Glutamatergic neuron (in vitro differentiated cells): Measurements from ENCODE around the gene LSM14B. TPM values are rescaled to one million over a fixed set of nuclear protein-coding genes. Genes with fewer than 3 reads are reported as not detected.
A peak's percentile ranks its signal among the peaks of the same experiment; 100 is the strongest.

ENCODE experiments used
- DNase-seq: peaks from one replicate; pipeline ENCODE4 v3.0.0; 2022
- H3K27ac Mint-ChIP-seq: one replicate; pipeline ENCODE4 v1.8.0; 2020; ENCODE audit warnings: mild to moderate bottlenecking, mixed read lengths, inconsistent platforms; ENCODE audit not compliant: unreplicated experiment
- H3K27me3 Mint-ChIP-seq: one replicate; pipeline ENCODE4 v1.8.0; 2020; ENCODE audit warnings: mild to moderate bottlenecking, moderate library complexity, mixed read lengths, inconsistent platforms; ENCODE audit not compliant: unreplicated experiment
- H3K36me3 Mint-ChIP-seq: one replicate; pipeline ENCODE4 v1.8.0; 2020; ENCODE audit warnings: mild to moderate bottlenecking, mixed read lengths, inconsistent platforms; ENCODE audit not compliant: unreplicated experiment
- H3K4me1 Mint-ChIP-seq: one replicate; pipeline ENCODE4 v1.8.0; 2020; ENCODE audit warnings: mild to moderate bottlenecking, low read depth, mixed read lengths, inconsistent platforms; ENCODE audit not compliant: unreplicated experiment
- H3K4me3 Mint-ChIP-seq: one replicate; pipeline ENCODE4 v1.8.0; 2020; ENCODE audit warnings: mild to moderate bottlenecking, mixed read lengths, inconsistent platforms; ENCODE audit not compliant: unreplicated experiment
- H3K9me3 Mint-ChIP-seq: one replicate; pipeline ENCODE4 v1.8.0; 2020; ENCODE audit warnings: mild to moderate bottlenecking, moderate library complexity, mixed read lengths, inconsistent platforms; ENCODE audit not compliant: unreplicated experiment
- CTCF ChIP-seq: fragments of 200-600 bp; sonication (generic); IDR thresholded peaks from one replicate; pipeline ENCODE4 v1.5.0; 2021; ENCODE audit not compliant: partially characterized antibody, unreplicated experiment
- total RNA-seq: library from RNA; stranded (reverse); fragmentation: NEBNext Ultra II Directional; extraction: Animal tissue kit (Norgen Biotek cat#: 25700); gene quantifications from one replicate; pipeline ENCODE4 v1.2.1, GENCODE V29; 2021; ENCODE audit not compliant: unreplicated experiment

LSM14B gene
- total RNA-seq, 1 donor from 2014 or later = 73.6 TPM

- Mint-ChIP-seq H3K27me3 (peaks cover 5% of the 10 kb centered on the region), H3K27ac (no peak overlapping the region), H3K9me3 (peaks cover 4% of the 10 kb centered on the region), H3K4me1 (peaks cover 23% of the 10 kb centered on the region), H3K36me3 (no peaks in the 10 kb centered on the region), H3K4me3 (no peak overlapping the region)
- DNase-seq = no peak
- TF ChIP-seq CTCF = no peak
Measured at GRCh38 chr20:62126141-62126540, 3.9 kb downstream of the LSM14B start.

GRCh38 chr20:62127799-62128198, 5.5 kb downstream of the LSM14B start:
- Mint-ChIP-seq H3K36me3 (peaks cover 6% of the 10 kb centered on the region), H3K4me3 (peak overlapping the region; percentile 36), H3K27ac (peak overlapping the region; percentile 56), H3K27me3 (peaks cover 9% of the 10 kb centered on the region), H3K9me3 (peaks cover 7% of the 10 kb centered on the region), H3K4me1 (peaks cover 27% of the 10 kb centered on the region)
- no peak for DNase-seq
- no peak for TF ChIP-seq CTCF

- H3K9me3 Mint-ChIP-seq = peaks cover 5% of the 10 kb centered on the region
- H3K27me3 Mint-ChIP-seq = peaks cover 9% of the 10 kb centered on the region
- H3K27ac Mint-ChIP-seq = peak overlapping the region; percentile 56
- H3K4me3 Mint-ChIP-seq = no peak overlapping the region
- peaks cover 26% of the 10 kb centered on the region for H3K4me1 Mint-ChIP-seq
- H3K36me3 Mint-ChIP-seq = peaks cover 6% of the 10 kb centered on the region
- DNase-seq = no peak
- no peak for TF ChIP-seq CTCF
Measured at GRCh38 chr20:62128502-62128901, 6.2 kb downstream of the LSM14B start.

GRCh38 chr20:62129731-62130531, 7.7 kb downstream of the LSM14B start:
- TF ChIP-seq CTCF = no peak
- Mint-ChIP-seq H3K4me1 (peaks cover 17% of the 10 kb centered on the region), H3K36me3 (peaks cover 6% of the 10 kb centered on the region), H3K9me3 (peaks cover 5% of the 10 kb centered on the region), H3K27me3 (peaks cover 9% of the 10 kb centered on the region), H3K27ac (no peak overlapping the region), H3K4me3 (no peak overlapping the region)
- DNase-seq = no peak

- DNase-seq = no peak
- peaks cover 13% of the 10 kb centered on the region for H3K27me3 Mint-ChIP-seq
- peaks cover 5% of the 10 kb centered on the region for H3K9me3 Mint-ChIP-seq
- peaks cover 17% of the 10 kb centered on the region for H3K4me1 Mint-ChIP-seq
- no peak overlapping the region for H3K4me3 Mint-ChIP-seq
- peaks cover 6% of the 10 kb centered on the region for H3K36me3 Mint-ChIP-seq
- no peak for TF ChIP-seq CTCF
- H3K27ac Mint-ChIP-seq = peak overlapping the region; percentile 46
Measured at GRCh38 chr20:62131560-62132320, 9.5 kb downstream of the LSM14B start.
